Adrenal gland (tissue), 5 donors: ENCODE results near the gene SSC5D.

Experiments used
- CTCF ChIP-seq, 6 experiments: fragments of 450-650 bp in 4 of 6; fragments of 200-600 bp in 2 of 6; sonication (generic) in 1 of 6; IDR thresholded peaks; 1 replicate in 5 of 6; 2 replicates in 1 of 6; pipeline versions ENCODE4 v1.5.1 to v1.8.0; 2016 to 2021; ENCODE audit warnings: antibody characterized with exemption in 6 of 6, mild to moderate bottlenecking in 2 of 6, moderate library complexity in 1 of 6
- POLR2A ChIP-seq, 2 donors: fragments of 450-650 bp; IDR thresholded peaks; one replicate each; pipeline ENCODE4 v1.6.1; 2017; ENCODE audit warnings: antibody characterized with exemption in 2 of 2, mild to moderate bottlenecking in 2 of 2, moderate library complexity in 1 of 2
- donor health status: DM: no; HTN: no; CAD: no.

GRCh38 chr19:55487924-55488687, at the start of gene SSC5D:
- TF ChIP-seq CTCF (IDR thresholded peaks at IDR 0.05), result no peak
- TF ChIP-seq POLR2A (IDR thresholded peaks at IDR 0.05), result no peak
